KOPT-K1 (cell line): Measurements from ENCODE around the gene RAB27B.

Source experiments
- H3K27ac ChIP-seq: fragments of 200-600 bp; sonication (generic); 2 replicates; pipeline ENCODE4 v1.5.1; 2016; ENCODE audit warnings: antibody characterized with exemption, mild to moderate bottlenecking, low read depth, low read length; ENCODE audit not compliant: poor library complexity, severe bottlenecking
- H3K36me3 ChIP-seq: fragments of 200-600 bp; sonication (generic); 2 replicates; pipeline ENCODE4 v1.5.1; 2017; ENCODE audit warnings: antibody characterized with exemption, mild to moderate bottlenecking, low read length, moderate library complexity; ENCODE audit not compliant: insufficient read depth
- H3K9me3 ChIP-seq: fragments of 200-600 bp; sonication (generic); 2 replicates; pipeline ENCODE4 v1.5.1; 2017; ENCODE audit warnings: antibody characterized with exemption, low read length, mild to moderate bottlenecking; ENCODE audit not compliant: insufficient read depth, poor library complexity, severe bottlenecking

RAB27B gene

GRCh38 chr18:54828281-54828881 lies at the start of gene RAB27B:
Gene RAB27B (plus strand): TSS chr18:54828477. CDS start chr18:54877586, 49,109 bp downstream.
- no peaks in the 10 kb centered on the region for H3K36me3 ChIP-seq
- peaks cover 5% of the 10 kb centered on the region for H3K9me3 ChIP-seq
- no peak within 1 kb of the TSS for H3K27ac ChIP-seq

- no peaks in the 10 kb centered on the region for H3K36me3 ChIP-seq
- no peaks in the 10 kb centered on the region for H3K9me3 ChIP-seq
- H3K27ac ChIP-seq, result no peak overlapping the region
These were observed 47.9 kb upstream of the RAB27B start for GRCh38 chr18:54780285-54780861.

- Histone ChIP-seq H3K27ac (no peak overlapping the region), H3K9me3 (no peaks in the 10 kb centered on the region), H3K36me3 (no peaks in the 10 kb centered on the region)
These were observed 47.3 kb upstream of the RAB27B start for GRCh38 chr18:54780970-54781369.

GRCh38 chr18:54783139-54783538 lies 45.1 kb upstream of the RAB27B start:
- Histone ChIP-seq H3K9me3 (no peaks in the 10 kb centered on the region), H3K36me3 (no peaks in the 10 kb centered on the region), H3K27ac (no peak overlapping the region)

GRCh38 chr18:54786206-54786605 lies 42.1 kb upstream of the RAB27B start:
- Histone ChIP-seq H3K27ac (no peak overlapping the region), H3K9me3 (no peaks in the 10 kb centered on the region), H3K36me3 (no peaks in the 10 kb centered on the region)

GRCh38 chr18:54787121-54787520 lies 41.2 kb upstream of the RAB27B start:
- Histone ChIP-seq H3K36me3 (no peaks in the 10 kb centered on the region), H3K9me3 (no peaks in the 10 kb centered on the region), H3K27ac (no peak overlapping the region)

GRCh38 chr18:54787616-54788015 lies 40.7 kb upstream of the RAB27B start:
- Histone ChIP-seq H3K27ac (no peak overlapping the region), H3K36me3 (no peaks in the 10 kb centered on the region), H3K9me3 (no peaks in the 10 kb centered on the region)

- H3K9me3 ChIP-seq, result no peaks in the 10 kb centered on the region
- no peaks in the 10 kb centered on the region for H3K36me3 ChIP-seq
- H3K27ac ChIP-seq, result no peak overlapping the region
These were observed 38.2 kb upstream of the RAB27B start for GRCh38 chr18:54790109-54790508.

- Histone ChIP-seq H3K27ac (no peak overlapping the region), H3K9me3 (no peaks in the 10 kb centered on the region), H3K36me3 (no peaks in the 10 kb centered on the region)
These were observed 36.6 kb upstream of the RAB27B start for GRCh38 chr18:54791657-54792056.

- Histone ChIP-seq H3K36me3 (no peaks in the 10 kb centered on the region), H3K27ac (no peak overlapping the region), H3K9me3 (no peaks in the 10 kb centered on the region)
These were observed 36.2 kb upstream of the RAB27B start for GRCh38 chr18:54792079-54792478.

GRCh38 chr18:54794823-54795222 lies 33.5 kb upstream of the RAB27B start:
- Histone ChIP-seq H3K27ac (no peak overlapping the region), H3K36me3 (no peaks in the 10 kb centered on the region), H3K9me3 (no peaks in the 10 kb centered on the region)

GRCh38 chr18:54798186-54798585 lies 30.1 kb upstream of the RAB27B start:
- no peaks in the 10 kb centered on the region for H3K9me3 ChIP-seq
- no peak overlapping the region for H3K27ac ChIP-seq
- H3K36me3 ChIP-seq, result no peaks in the 10 kb centered on the region

- H3K27ac ChIP-seq, result no peak overlapping the region
- H3K9me3 ChIP-seq, result no peaks in the 10 kb centered on the region
- H3K36me3 ChIP-seq, result no peaks in the 10 kb centered on the region
These were observed 26.9 kb upstream of the RAB27B start for GRCh38 chr18:54801374-54801773.

GRCh38 chr18:54802178-54802577 lies 26.1 kb upstream of the RAB27B start:
- no peak overlapping the region for H3K27ac ChIP-seq
- no peaks in the 10 kb centered on the region for H3K9me3 ChIP-seq
- H3K36me3 ChIP-seq, result no peaks in the 10 kb centered on the region

GRCh38 chr18:54802686-54803395 lies 25.4 kb upstream of the RAB27B start:
- Histone ChIP-seq H3K9me3 (no peaks in the 10 kb centered on the region), H3K27ac (no peak overlapping the region), H3K36me3 (no peaks in the 10 kb centered on the region)
